Measurements from ENCODE around the gene LAMC1.

The LAMC1 gene

GRCh38 chr1:183179033-183179432, 155.8 kb downstream of the LAMC1 start:
- Histone ChIP-seq H3K4me1 (peaks cover 22% of the 10 kb centered on the region), H3K9me3 (no peaks in the 10 kb centered on the region), H3K4me3 (no peak overlapping the region), H3K36me3 (replicated peaks) (no peaks in the 10 kb centered on the region), H3K27me3 (ENCODE audit: low read depth) (no peaks in the 10 kb centered on the region)
- DNase-seq (ENCODE audit: low spot score in 2 of 2): peak in 1 of 2 experiments; percentile 43
- in situ Hi-C loops (cut with MboI; ENCODE audit: low sequenced_read_pairs): no loop called here

- H3K4me3 ChIP-seq: no peak overlapping the region
- DNase-seq (ENCODE audit: low spot score in 2 of 2): peak in 1 of 2 experiments; percentile 33
- in situ Hi-C loops (cut with MboI; ENCODE audit: low sequenced_read_pairs): no loop called here
These were observed 157.0 kb downstream of the LAMC1 start for GRCh38 chr1:183180218-183180617.

GRCh38 chr1:183180634-183181056, 157.4 kb downstream of the LAMC1 start:
- Histone ChIP-seq H3K4me1 (peaks cover 22% of the 10 kb centered on the region), H3K36me3 (replicated peaks) (no peaks in the 10 kb centered on the region), H3K4me3 (no peak overlapping the region), H3K9me3 (no peaks in the 10 kb centered on the region), H3K27me3 (ENCODE audit: low read depth) (no peaks in the 10 kb centered on the region)
- in situ Hi-C loops (cut with MboI; ENCODE audit: low sequenced_read_pairs): no loop called here
- peak; percentile 54 to 68 for DNase-seq (ENCODE audit: low spot score in 2 of 2)

More at GRCh38 chr1:183180218-183180617, 157.0 kb downstream of the LAMC1 start:
- Histone ChIP-seq H3K36me3 (replicated peaks) (no peaks in the 10 kb centered on the region), H3K4me1 (peaks cover 22% of the 10 kb centered on the region), H3K27me3 (ENCODE audit: low read depth) (no peaks in the 10 kb centered on the region), H3K9me3 (no peaks in the 10 kb centered on the region)

- in situ Hi-C loops (cut with MboI; ENCODE audit: low sequenced_read_pairs): no loop called here
- peaks cover 3% of the 10 kb centered on the region for H3K4me1 ChIP-seq
- DNase-seq (ENCODE audit: low spot score in 2 of 2): peak in 1 of 2 experiments; percentile 23
- no peak within 1 kb of the TSS for H3K4me3 ChIP-seq
- H3K27me3 ChIP-seq (ENCODE audit: low read depth): no peaks in the 10 kb centered on the region
- no peaks in the 10 kb centered on the region for H3K9me3 ChIP-seq
- H3K36me3 ChIP-seq (replicated peaks): no peaks in the 10 kb centered on the region
These were observed 162.8 kb downstream of the LAMC1 start, which contains the start of gene LAMC2 for GRCh38 chr1:183185941-183186490. LAMC2 (plus strand) TSS chr1:183186264; CDS start chr1:183186353, 89 bp downstream.

GRCh38 chr1:183186841-183187240, 163.6 kb downstream of the LAMC1 start:
- no peaks in the 10 kb centered on the region for H3K36me3 ChIP-seq (replicated peaks)
- no peak for DNase-seq (ENCODE audit: low spot score in 2 of 2)
- no peaks in the 10 kb centered on the region for H3K9me3 ChIP-seq
- in situ Hi-C loops (cut with MboI; ENCODE audit: low sequenced_read_pairs): no loop called here
- no peak overlapping the region for H3K4me3 ChIP-seq
- no peaks in the 10 kb centered on the region for H3K27me3 ChIP-seq (ENCODE audit: low read depth)
- no peaks in the 10 kb centered on the region for H3K4me1 ChIP-seq

- in situ Hi-C loops (cut with MboI; ENCODE audit: low sequenced_read_pairs): no loop called here
- no peak for DNase-seq (ENCODE audit: low spot score in 2 of 2)
- H3K4me3 ChIP-seq: no peak overlapping the region
- H3K27me3 ChIP-seq (ENCODE audit: low read depth): no peaks in the 10 kb centered on the region
- no peaks in the 10 kb centered on the region for H3K36me3 ChIP-seq (replicated peaks)
- H3K9me3 ChIP-seq: no peaks in the 10 kb centered on the region
- peaks cover 3% of the 10 kb centered on the region for H3K4me1 ChIP-seq
These were observed 165.0 kb downstream of the LAMC1 start for GRCh38 chr1:183188240-183188639.

- H3K4me1 ChIP-seq: peaks cover 26% of the 10 kb centered on the region
- DNase-seq (ENCODE audit: low spot score in 2 of 2): no peak
These were observed 168.6 kb downstream of the LAMC1 start for GRCh38 chr1:183191833-183192232.

GRCh38 chr1:183193963-183194525, 170.8 kb downstream of the LAMC1 start:
- H3K4me1 ChIP-seq: peaks cover 26% of the 10 kb centered on the region
- in situ Hi-C loops (cut with MboI; ENCODE audit: low sequenced_read_pairs): no loop called here

More at GRCh38 chr1:183191833-183192232, 168.6 kb downstream of the LAMC1 start:
- H3K4me3 ChIP-seq: no peak overlapping the region
- no peaks in the 10 kb centered on the region for H3K9me3 ChIP-seq
- no peaks in the 10 kb centered on the region for H3K27me3 ChIP-seq (ENCODE audit: low read depth)
- in situ Hi-C loops (cut with MboI; ENCODE audit: low sequenced_read_pairs): no loop called here
- no peaks in the 10 kb centered on the region for H3K36me3 ChIP-seq (replicated peaks)

GRCh38 chr1:183194527-183195141, 171.4 kb downstream of the LAMC1 start:
- Histone ChIP-seq H3K4me3 (no peak overlapping the region), H3K9me3 (no peaks in the 10 kb centered on the region)

More at GRCh38 chr1:183193963-183194525, 170.8 kb downstream of the LAMC1 start:
- peak in 1 of 2 experiments; percentile 24 for DNase-seq (ENCODE audit: low spot score in 2 of 2)
- H3K4me3 ChIP-seq: no peak overlapping the region
- no peaks in the 10 kb centered on the region for H3K36me3 ChIP-seq (replicated peaks)
- H3K9me3 ChIP-seq: no peaks in the 10 kb centered on the region
- no peaks in the 10 kb centered on the region for H3K27me3 ChIP-seq (ENCODE audit: low read depth)

GRCh38 chr1:183195142-183195574, 171.9 kb downstream of the LAMC1 start:
- peak in 1 of 2 experiments; percentile 33 for DNase-seq (ENCODE audit: low spot score in 2 of 2)
- H3K4me1 ChIP-seq: peaks cover 26% of the 10 kb centered on the region
- H3K9me3 ChIP-seq: no peaks in the 10 kb centered on the region
- in situ Hi-C loops (cut with MboI; ENCODE audit: low sequenced_read_pairs): no loop called here
- no peaks in the 10 kb centered on the region for H3K36me3 ChIP-seq (replicated peaks)
- H3K27me3 ChIP-seq (ENCODE audit: low read depth): no peaks in the 10 kb centered on the region
- no peak overlapping the region for H3K4me3 ChIP-seq

More at GRCh38 chr1:183194527-183195141, 171.4 kb downstream of the LAMC1 start:
- Histone ChIP-seq H3K4me1 (peaks cover 26% of the 10 kb centered on the region), H3K36me3 (replicated peaks) (no peaks in the 10 kb centered on the region), H3K27me3 (ENCODE audit: low read depth) (no peaks in the 10 kb centered on the region)
- in situ Hi-C loops (cut with MboI; ENCODE audit: low sequenced_read_pairs): no loop called here
- peak in 1 of 2 experiments; percentile 90 for DNase-seq (ENCODE audit: low spot score in 2 of 2)
